Activated T-cell treated with anti-CD3 and anti-CD28 coated beads for 4 hours (primary cell): ENCODE results near the gene AMDHD2.

Source experiments
- DNase-seq: peaks from one replicate; pipeline ENCODE4 v3.0.0-alpha.2; 2020

AMDHD2 gene

DNA sequence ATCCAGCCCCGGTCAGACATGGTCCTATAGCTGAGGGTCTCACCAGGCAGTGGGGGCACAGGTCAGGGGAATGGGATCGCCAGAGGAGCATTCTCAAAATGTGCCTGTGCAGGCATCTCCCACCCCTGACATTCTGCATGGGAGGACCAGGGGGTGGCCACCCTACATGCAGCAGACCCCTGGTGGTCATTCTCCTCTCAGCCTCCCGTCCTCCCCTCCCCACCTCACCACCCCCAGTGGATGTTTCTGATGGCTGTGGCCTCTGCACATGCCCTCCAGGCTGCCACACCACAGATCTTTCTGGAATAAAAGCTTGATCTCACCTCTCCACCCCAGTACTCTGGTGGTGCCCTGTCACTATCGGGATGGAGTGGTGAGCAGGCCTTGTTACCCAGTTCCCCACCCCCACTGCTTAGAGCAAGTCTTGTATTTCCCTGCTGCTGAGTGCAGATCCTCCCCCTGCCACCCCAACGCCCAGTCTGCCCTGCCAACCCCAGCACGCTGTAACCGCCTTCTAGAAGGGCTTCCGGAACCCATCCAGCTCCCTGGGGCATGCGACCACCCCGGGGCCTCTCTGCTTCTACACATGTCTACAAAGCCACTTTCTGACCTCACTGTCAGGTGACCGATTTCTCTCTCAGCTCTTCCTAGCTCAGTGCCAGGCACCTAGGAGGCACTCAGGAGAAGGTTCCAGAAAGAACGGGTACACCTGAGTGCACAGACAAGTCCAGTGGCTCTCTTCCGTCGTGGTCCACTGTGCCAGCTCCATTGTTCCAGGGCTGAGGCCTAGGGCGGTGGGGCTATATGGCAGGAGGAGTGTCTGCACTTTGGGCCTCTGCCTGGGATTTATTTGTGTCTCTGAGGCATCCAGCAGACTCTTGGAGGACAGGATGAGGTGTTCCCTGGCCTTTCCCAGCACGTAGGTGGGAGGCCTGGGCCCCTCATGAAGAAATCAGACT, 36.0 kb upstream of the AMDHD2 start:
- no peak for DNase-seq

DNA sequence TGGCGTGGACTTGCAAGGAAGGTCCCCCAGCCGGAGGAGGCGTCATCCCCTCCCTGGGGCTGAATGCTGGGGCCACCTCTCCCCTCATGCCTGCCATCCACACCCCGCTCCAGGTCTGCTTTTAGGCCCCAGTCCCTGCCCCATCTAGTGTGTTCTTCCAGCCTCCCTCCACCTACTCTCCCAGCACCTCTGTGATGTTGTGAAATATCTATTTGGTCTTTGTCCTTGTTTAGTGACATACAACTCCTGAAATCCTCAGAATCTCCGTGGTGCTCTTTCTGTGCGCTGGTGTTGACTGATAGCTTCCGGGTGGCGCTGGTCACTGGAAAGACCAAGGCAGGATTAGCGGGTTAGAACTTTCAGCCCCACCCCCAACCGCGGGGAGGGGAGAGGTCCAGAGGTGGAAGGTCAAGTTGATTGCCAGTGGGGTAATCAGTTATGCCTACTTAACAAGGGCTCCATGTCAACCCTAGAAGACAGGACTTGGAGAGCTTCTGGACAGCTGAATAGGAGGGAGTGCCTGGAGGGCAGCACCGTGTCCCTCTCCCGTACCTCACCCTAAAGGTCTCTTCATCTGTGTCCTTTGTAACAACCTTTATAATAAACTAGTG, 35.2 kb upstream of the AMDHD2 start:
- no peak for DNase-seq

DNA sequence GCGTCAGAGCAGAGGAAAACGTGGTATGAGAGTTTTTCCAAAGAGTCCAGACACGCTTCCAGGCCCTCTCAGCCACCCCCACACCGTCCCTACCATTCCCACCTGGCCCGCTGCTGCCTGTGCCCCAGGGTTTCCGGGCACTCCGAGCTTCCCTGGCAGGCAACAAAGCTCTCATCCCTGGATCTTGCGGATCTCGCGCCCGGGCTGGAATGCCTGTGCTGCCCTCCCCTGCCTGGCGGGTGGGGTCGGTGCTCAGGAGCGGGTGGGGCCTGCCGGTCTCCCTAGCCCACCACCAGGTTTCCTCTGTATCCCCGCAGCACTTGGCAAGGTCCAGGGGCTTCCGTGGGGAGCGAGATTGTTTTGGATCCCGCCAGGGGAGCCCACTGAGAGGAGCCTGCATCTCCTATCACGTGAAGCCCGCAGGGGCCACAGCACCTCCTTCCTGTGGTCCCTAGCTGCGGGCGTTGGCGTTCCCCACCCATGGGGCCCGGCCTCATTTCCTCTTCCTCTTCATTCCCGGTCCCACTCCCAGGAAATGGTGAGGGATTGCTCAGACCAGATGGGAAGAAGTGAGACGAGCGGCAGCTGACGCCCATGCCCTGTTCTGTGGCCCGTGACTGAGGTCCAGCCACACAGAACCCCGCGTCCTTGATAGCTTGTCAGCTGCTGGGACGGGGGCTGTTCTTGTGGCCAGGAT, 34.2 kb upstream of the AMDHD2 start:
- DNase-seq = no peak

DNA sequence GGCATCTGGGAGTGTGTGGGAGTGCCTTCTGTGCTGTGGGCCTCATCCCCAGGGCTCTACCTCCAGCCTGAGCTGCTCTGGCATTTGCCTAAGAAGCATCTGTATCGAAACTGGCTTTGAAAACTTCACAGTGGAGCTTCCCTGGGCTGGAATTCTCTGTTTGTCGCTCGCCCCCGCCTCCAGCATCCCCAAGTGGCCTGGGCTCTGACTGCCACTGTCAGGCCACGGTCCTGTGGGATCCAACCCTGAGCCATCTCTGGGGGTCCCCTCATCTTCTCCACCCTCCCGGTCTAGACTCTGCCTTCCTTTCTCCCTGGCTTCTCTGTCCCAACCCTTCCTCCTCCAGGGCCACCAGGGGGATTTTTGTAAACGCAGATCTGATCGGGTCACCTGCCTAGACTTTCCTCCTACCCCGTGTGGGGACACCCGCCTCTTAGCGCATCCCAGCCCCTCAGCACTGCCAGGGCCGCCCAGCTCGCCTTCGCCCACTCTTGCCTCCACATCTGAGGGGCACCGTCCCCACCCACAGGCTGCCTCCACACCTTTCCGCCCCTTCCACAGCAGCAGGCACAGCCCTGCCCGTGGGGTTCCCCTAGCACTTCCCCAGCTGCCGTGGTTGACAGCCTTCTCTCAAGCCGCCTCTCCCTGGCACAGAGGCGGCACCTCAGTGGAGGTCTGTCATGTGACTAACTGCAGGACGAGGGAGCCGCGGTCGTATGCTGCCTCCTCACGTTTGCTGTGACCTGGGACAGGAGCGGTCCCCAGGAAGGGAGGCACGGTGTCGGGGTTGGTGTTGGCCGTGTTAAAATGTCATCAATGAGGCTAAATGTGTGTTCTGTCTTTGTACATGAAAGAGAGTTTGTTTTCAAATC, 33.3 kb upstream of the AMDHD2 start:
- peak; percentile 68 for DNase-seq

DNA sequence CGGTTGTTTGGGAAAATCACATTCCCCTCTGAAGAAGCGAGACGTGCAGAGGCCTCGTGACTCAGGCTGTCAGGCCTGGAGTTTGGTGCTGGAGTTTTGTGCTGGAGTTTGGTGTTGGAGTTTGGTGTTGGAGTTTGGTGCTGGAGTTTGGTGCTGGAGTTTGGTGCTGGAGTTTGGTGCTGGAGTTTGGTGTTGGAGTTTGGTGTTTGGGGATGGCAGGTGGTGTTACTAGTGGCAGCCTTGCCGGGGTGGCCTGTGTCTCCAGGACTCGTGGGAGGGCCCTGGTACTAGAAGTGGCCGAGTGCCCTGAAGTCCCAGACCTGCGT, 32.7 kb upstream of the AMDHD2 start:
- DNase-seq = no peak

DNA sequence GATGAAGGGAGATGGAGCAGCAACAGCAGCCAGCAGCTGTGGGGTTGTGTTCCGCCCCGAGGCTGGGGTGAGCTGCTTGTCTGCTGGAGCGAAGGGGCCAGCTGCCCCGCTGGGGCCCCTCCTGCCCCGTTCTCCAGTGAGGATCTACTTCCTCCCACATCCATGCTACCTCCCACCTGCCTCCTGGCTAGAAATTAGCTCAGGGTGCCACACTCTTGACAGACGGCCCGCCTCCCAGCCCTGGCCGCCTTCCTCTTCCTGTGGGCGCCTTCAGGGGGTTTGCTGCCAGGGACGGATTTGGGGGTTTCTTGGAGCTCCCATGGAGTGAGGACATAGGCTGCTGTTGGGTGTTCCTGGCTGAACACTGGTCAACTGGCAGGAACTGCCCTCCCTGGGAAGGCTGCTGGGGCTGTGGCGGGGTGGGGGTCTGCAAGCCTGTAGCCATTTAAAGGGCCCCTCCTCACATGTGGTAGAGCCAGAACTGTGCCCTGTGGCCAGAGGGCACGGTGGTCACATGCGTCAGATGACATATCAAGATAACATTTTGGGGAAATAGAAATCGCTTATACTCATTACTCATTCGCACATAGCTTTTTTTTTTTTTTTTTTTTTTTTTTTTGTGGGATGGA, 32.2 kb upstream of the AMDHD2 start:
- no peak for DNase-seq

DNA sequence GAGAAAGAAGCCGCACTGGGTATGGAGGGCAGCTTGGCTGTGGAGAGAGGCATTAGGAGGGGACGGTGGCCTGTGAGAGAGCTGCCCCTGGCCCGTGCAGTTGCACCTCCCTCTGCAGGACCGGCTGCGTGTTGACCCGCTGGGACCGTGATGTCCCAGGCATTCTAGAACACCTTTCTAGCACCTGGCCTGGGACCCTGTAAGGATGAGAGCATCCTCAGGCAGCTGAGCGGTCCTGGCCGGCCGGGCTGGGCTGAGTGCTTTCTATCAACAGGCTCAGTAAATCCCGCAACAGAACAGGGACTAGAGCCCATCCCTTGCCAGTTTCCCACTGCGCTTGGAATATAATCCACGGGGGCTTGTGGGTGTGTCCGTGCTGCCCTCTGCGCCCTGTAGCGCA, 30.6 kb upstream of the AMDHD2 start:
- no peak for DNase-seq

DNA sequence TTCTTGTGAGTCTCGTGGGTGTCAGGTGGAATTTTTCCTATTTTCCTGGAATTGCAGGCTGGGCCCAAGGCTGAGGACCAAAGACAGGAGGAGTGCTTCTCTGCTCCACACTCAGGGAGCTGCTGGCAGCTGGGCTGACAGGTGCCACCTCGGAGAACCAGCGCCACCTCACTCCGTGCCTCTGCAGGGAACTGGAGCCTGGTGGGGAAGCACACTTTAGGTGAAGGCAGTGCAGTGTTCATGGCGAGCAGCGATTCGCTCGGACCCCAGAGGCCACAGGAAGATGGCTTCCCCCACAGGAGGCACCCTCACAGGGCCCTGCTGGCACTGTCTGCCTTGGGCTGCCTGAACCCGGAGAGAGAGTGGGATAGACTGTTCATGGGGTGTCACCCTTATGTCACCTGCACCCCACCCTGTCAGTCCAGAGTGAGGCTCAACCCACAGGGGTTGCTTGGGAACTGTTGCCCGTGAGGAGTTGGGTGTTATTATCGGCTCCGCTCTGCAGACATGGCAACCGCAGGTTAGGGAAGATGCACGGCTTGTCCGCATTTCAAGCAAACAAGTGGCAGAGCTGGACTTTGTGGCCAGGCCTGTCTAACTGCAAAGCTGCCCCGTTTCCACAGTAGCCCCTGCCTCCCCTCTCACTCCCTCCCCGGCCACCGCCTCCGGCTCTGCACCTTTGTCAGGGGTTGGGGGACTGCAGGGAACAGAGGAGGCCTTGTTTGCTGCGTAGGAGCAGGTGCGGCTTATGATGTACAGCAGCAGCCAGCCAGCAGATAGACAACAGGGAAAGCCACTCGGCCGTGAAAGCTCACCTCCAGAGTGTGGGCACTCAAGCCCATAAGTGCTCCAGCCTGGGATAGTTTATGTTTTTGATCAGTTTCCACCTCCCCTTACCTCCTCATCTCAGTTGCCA, 29.7 kb upstream of the AMDHD2 start:
- DNase-seq = no peak

DNA sequence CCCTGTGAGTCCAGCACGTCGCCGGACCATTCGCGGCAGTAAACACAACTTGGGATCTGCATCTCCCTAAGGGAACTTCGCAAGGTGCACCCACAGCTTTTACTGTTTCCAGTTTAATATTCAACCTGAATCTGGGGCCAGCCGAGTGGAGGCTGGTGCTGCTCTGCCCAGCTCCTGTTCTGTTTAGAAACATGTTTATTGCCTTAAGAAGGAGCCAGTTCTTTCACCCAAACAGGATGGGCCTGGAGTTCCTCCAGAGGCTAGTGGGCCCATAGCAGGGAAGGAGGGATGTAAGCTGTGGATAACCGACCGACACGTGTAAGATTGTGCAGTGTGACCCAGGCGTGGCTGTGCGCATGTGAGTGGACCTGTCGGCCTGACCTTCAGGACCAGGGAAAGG, 27.9 kb upstream of the AMDHD2 start:
- DNase-seq = no peak

DNA sequence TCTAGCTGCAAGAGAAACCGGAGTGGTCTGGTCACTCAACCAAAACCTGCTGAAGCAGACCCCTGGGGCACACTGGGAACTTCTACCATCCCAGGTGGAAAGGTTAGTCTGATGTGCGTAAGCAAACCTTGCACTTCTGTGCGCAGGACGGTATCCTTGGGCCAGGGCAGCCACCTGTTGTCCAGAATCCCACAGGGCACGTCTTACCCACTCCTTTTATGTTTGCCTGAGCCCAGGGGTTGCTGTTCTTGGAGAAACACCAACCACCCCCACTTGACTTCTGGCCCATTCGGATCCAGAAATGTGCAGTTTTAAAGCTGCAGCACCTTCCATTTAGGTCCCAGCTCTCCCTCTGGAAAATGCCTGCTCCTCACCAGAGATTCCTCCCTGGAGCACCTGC, 26.6 kb upstream of the AMDHD2 start:
- no peak for DNase-seq

DNA sequence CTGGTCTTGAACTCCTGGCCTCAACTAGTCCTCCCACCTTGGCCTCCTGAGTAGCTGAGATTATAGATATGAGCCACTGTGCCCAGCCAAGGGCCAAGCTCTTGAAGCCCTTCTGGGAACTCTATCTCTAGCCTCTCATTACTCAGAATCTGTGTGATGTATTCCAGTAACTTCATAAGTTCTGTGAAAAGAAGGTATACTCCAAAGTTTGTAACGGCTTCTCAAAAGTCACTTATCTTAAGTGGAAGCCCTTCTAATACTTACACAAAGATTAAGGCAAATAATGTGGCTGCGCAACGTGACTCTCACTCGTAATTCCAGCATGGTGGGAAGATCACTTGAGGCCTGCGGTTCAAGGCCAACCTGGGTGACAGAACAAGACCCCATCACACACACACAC, 25.6 kb upstream of the AMDHD2 start:
- DNase-seq = no peak

DNA sequence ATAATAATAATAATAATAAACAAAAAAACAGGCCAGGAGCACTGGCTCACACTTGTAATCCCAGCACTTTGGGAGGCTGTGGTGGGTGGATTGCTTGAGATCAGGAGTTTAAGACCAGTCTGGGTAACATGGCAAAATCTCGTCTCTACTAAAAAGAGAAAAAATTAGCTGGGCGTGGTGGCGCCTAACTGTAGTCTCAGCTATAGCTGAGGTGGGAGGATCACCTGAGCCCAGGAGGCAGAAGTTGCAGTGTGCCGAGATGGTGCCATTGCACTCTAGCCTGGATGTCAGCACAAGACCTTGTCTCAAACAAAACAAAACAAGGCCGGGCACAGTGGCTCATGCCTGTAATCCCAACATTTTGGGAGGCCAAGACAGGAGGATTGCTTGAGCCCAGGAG, 25.1 kb upstream of the AMDHD2 start:
- DNase-seq = no peak

DNA sequence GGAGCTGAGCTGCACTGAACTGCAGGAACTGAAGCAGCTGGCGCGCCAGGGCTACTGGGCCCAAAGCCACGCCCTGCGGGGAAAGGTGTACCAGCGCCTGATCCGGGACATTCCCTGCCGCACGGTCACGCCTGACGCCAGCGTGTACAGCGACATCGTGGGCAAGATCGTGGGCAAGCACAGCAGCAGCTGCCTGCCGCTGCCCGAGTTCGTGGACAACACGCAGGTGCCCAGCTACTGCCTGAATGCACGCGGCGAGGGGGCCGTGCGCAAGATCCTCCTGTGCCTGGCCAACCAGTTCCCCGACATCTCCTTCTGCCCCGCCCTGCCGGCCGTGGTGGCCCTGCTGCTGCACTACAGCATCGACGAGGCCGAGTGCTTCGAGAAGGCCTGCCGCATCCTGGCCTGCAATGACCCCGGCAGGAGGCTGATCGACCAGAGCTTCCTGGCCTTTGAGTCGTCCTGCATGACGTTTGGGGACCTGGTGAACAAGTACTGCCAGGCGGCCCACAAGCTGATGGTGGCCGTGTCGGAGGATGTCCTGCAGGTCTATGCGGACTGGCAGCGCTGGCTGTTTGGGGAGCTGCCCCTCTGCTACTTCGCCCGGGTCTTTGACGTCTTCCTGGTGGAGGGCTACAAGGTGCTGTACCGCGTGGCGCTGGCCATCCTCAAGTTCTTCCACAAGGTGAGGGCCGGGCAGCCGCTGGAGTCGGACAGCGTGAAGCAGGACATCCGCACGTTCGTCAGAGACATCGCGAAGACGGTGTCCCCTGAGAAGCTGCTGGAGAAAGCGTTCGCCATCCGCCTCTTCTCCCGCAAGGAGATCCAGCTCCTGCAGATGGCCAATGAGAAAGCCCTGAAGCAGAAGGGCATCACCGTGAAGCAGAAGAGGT, 23.7 kb upstream of the AMDHD2 start:
- no peak for DNase-seq

DNA sequence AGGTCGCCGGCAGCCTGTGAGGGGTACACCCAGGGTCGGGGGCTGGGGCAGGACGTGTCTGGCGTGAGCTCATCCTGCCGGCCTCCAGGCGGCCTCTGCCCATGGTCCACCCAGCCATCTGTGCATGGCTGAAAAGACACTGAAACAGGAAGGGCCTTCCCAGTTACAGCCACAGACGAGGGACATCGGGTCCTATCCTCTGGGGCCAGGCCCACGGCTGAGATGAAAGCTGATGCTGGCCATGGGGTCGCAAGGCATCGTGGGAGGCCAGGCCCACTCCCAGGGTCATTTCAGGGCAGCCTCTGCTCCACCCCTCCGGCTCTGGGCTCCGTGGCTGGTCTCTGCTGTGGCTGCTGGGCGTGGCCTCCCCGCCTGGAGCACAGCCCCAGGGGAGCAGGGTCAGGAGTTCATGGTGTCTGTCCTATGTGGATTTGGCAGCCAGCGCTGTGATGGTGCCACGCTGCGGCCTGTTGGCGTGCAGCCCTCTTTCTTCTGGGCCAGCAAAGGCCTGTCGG, 23.0 kb upstream of the AMDHD2 start:
- DNase-seq = no peak

DNA sequence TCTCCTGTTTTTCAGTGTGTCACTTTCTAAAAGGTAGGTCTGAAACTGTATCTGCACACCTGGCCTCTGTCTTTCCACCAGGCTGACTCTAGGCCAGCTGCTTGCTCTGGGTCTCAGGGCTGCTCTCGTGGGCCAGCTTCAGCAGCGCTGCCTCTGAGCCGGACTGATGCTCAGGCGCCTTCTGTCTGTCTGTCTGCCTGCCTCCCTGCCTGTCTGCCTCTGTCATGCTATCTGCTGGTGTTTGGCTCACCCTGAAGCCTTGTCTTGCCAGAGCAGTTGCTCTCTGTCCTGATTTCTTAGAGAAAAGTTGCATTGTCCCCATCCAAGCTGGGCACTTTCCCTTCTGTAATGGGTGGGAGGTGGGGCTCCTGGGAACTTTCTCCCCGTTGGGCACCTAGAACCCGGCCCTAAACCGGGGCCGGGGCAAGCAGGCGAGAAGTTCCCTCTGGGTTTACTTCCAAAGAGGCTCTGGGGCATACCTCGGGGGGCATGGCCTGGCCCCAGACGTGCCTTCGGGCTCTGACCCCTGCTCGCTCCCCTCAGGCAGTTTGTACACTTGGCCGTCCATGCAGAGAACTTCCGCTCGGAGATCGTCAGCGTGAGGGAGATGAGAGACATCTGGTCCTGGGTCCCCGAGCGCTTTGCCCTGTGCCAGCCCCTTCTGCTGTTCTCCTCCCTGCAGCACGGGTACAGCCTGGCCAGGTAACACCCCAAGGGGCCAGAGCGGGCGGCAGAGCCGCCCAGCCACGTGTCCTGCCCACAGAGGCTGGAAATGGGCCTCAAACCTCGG, 22.3 kb upstream of the AMDHD2 start:
- DNase-seq = no peak

DNA sequence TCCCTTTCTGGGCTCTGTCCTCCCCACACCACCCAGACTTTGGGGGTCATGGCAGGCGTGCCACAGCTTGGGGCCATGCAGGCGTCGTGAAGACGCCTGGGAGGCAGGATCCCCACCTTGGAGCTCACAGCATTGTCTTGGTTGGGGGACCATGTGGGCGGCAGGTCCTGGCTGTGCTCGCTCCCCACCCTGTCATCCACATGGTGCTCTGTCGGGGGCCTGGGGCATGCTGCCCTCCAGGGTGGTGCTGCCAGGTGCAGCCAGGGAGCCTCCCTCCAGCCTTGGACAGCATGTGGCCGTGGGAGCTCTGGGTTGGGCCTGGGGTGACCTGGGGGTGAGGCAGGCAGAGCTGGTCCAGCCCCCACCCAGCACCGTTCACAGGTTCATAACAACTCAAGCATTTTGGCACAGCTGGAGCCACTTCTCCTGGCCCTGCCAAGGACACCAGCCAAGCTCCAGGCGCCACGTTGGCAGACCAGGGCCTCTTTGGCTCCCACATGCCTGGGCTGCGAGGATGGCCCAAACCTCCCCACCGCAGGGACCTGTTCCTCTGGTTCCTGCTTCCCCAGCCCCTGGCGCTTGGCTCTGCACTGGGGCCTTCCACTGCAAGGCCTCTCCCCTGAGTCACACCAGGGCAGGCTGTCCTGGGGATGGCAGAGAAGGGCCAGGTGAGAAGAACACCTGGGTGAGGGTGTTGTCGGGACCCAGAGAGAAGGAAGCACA, 21.5 kb upstream of the AMDHD2 start:
- DNase-seq = no peak

DNA sequence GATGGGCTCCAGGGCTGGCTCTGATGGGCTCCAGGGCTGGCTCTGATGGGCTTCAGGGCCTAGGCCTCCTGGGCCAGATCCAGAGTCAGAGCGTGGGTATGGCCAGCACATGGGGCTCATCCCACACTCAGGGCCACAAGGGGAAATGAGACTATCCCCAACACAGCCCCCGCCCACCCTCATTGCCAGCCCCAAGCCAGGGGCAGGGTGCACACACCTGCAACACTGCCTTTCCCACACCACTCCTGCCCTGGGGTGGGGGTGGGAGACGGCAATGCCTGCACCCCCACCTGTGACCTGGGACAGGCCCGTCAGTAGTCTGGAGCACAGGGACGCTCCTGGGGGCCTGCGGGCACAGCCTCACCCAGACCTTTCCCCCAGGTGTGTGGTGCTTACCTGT, 20.7 kb upstream of the AMDHD2 start:
- no peak for DNase-seq

DNA sequence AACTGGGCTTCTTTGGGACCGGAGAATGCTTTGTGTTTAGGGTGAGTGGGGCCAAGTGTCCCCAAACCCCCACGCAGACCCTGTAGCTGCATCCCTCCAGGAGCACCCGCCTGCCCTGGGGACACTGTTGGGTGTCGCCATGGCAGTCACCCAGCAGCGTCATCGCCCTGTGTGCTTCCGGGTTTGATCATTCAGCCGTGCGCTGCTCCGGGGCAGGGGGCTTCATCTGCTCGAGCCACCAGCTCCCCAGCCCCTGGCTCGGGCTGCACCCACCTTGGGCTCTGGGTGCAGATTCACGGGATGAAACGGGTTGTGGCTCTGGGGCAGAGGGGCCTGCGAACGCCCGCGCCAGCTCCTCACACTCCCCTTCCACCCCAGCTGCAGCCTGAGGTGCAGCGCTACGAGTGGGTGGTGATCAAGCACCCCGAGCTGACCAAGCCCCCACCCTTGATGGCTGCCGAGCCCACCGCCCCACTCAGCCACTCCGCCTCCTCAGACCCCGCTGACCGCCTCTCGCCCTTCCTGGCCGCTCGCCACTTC, 20.2 kb upstream of the AMDHD2 start:
- no peak for DNase-seq
